ENCODE measurements around the gene ACTC1.

ACTC1 gene

DNA sequence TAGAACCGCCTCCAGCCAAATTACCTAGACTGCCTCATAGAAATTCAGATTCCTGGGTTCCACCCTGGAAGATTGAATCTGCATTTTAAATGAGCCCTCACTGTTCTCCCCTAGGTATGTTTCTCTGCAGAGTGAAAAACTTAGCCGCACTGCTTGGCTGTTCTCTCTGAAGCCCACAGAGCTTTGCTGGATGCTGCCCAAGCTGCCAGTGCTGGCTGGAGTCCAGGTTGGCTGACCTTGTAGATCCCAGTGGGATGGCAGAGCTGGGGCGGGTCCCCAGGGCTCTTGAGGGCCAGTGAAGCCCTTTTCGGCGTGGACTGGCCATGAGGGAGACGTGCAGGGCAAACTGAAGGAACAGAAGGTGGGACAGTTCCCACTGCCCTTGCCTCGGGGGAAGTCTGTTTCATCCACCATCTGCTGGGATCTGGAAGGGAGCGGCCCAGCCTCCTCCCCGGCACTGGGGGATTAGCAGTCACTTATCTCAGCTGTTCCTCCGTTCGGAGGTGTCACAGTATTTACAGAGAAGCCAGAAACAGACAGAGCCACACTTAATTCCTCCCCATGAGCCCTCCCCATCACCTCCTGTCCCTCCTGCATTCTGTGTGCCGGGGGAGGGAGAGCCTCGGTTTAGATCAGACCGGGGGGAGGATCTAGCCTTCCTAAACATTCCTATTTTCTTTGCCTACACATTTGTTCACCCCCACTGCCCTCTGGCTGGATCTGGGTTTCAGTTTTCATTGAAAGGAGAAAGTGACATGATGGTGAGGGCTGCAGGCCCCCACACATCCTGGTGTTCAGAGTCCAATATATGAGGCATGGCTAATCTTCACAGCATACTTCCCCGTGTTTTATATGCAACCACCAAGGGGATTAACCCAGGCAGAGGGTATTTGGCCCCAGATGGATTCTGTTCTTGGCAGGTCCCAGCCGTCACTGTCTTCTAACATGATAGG lies 4.1 kb upstream of the ACTC1 start:
- no peak for DNase-seq (ENCODE audit: low spot score)

DNA sequence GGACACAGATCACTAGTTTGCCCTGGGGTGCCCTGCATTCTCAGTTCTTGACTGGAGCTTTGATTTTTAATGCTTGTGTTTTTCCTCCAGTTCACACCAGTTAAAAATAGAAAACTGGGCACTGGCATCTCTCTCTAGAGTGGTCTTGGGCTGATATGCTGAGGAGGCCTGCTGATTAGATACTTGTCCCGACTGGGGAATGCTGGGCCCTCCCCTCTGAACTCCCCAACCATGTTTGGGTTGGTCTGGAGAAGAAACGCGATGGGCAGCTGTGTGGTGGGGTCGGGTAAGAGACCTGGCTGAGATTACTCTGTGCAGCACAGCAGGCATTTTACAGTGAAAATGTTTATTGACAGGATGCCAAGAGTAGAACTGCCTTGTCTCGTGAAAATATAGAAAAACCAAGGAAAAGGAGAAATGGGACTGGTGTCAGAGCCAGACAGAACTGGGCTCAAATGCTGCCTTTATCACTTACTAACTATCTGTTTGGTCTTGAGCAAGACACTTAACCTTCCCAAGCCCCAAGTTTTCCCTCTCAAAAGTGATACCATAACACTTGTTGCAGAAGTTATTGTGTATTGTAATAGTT lies 1.6 kb upstream of the ACTC1 start:
- DNase-seq (ENCODE audit: low spot score), result no peak

DNA sequence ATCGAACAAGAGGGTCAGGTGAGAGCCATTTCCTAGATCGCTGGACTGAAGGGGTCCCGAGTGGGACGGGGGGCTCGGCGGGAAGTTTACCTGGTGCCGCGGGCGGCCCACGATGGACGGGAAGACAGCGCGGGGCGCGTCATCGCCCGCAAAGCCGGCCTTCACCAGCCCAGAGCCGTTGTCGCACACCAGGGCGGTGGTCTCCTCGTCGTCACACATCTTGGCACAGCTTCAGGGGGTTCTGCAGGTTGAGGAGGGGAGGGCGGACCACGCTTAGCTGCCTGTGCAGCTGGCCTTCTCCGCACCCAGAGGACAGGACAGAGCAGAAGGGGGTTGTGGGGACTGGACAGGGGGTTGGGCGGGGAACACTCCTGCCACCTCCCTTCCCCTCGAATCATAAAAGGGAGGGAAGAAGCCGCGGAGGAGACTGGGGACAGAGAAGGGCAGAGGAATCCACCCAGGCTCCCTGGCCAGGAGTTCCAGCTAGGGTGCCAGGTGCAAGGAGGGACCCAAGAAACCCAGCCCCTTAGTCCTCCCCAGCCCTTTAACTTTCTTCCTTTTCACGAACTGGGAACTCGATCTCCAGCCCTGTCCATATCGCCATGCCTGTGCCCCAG lies 651 bp downstream of the ACTC1 start:
- no peak for DNase-seq (ENCODE audit: low spot score)

DNA sequence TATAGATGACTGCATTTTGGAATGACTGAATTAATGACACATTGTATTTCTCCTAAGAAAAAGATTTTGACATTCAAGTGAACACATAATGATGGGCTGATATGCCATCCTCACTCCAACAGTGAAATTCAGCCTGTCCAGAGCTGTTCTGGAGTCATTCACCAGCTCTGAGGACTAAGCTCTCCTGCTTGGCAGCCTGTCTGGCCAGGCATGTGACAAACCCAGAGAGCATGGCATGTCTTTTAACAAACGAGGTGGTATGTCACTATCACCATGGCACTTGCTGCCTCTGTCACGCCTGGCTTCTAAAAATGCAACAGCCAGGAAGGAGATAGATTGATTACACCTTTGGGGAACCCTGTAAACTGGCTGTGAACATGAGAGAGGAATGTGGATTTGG lies 1.4 kb downstream of the ACTC1 start:
- no peak for DNase-seq (ENCODE audit: low spot score)

DNA sequence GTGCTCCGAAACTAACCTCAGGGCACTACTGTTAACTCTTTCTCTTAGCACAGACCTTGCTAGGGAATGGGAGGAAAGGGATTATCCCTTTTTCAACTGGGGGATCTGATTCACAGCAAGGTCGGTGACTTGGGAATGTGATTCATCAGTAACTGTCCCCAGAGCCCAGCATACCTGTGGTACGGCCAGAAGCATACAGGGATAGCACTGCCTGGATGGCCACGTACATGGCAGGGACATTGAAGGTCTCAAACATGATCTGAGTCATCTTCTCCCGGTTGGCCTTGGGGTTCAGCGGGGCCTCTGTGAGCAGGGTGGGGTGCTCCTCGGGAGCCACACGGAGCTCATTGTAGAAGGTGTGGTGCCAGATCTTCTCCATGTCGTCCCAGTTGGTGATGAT lies 2.3 kb downstream of the ACTC1 start:
- DNase-seq (ENCODE audit: low spot score), result no peak

DNA sequence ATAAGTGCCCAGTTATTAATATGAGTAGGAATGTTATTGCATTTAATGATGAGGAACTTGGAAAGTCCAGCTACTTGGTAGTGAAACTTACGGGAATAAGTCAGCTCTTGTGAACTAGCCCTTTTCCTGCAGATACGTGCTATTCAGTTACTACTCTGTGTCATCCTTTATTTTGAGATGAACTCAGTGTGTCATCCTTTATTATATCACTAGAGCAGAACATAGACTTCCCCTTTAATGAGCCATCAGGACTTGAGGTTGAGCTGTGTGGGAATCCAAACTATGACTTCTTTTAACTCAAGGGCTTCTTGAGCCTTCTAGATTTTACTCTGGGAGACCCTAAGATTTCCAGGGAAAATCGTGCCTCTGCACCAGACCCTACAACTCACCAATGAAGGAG lies 3.6 kb downstream of the ACTC1 start:
- no peak for DNase-seq (ENCODE audit: low spot score)

DNA sequence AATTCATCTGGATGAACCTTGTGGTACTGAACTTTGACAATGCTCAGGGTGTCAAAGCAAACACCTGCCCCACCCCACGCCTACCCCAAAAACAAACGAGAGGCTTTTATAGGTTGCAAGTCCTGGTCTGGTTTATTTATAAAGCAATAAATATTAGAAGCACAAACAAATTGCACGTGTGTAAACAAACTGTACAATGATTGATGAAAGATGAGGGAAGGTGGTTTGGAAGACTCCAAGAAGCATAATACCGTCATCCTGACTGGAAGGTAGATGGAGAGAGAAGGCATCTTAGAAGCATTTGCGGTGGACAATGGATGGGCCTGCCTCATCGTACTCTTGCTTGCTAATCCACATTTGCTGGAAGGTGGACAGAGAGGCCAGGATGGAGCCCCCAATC lies 5.2 kb downstream of the ACTC1 start:
- DNase-seq (ENCODE audit: low spot score), result no peak

DNA sequence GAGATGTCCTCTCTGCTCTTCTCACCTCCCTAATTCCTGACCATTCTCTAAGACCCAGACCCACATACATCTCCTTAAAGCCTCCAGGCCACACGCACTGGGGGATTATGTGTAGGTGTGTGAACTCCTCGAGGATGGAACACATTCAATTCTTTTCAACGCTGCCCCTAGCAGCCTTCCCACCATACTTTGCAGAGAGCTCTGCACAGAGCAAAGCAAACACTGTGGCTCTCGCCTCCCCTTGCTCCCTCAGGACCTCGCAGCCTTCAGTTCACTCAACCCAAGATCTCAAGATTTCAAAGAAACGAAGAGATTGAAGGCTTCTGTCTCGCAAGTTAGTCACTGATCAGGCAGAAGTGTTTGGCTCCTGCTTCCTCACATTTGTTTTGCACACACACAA lies 6.0 kb downstream of the ACTC1 start:
- DNase-seq (ENCODE audit: low spot score), result no peak

DNA sequence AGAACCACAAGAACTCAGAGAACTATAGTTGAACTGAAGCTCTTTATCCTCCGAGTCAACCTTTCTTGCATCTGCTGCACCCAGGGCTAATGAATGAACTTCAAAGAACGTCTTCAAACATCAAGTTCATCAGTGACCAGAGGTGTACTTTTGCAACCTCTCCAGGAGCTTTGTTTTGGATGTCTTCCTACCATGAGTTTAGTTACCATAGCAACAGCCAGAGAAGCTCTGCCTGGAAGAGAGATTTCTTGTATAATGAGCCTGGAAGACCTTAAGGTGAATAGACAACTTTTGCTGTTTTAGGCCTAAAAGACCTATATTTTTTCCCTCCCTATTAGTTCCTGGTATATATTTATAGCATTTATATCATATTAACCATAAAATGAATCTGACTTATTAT lies 9.1 kb downstream of the ACTC1 start:
- no peak for DNase-seq (ENCODE audit: low spot score)

DNA sequence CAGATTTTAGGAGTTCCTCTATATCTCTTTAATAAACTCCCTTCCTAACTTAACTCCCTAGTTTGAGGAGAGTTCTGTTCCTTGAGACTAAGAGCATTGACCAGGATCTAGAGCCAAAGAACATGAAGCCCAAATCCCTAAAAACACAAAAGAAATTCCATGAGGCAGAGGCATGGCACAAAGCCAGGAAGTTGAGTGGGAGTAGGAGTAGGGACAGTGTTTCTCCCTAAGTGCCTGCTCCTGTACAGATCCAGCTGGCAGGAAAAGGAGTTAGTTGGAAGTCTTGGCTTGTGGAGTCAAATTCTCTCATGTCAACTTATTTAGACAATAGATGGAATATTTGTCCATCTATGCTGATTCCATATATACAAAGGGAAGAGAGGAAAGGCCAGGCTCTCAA lies 11.4 kb downstream of the ACTC1 start:
- DNase-seq (ENCODE audit: low spot score), result no peak

DNA sequence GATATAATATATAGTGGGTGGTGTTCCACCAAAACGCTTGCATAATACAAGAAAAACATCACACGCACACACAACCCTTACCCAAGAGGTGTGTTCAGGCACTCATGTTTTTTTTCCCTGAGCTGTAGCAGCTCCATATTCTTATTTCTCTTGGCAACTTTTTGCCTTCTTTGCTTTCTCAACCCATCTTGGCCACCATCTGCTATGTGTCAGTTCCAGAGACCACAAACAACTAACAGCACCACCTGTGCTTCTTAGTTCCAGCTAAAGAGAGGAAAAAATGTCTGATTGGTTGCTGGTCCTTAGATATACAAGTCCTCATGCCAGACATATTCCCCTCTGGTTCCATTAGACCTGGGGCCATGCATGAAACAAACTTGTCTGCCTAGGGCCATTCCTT lies 11.9 kb downstream of the ACTC1 start:
- no peak for DNase-seq (ENCODE audit: low spot score)

DNA sequence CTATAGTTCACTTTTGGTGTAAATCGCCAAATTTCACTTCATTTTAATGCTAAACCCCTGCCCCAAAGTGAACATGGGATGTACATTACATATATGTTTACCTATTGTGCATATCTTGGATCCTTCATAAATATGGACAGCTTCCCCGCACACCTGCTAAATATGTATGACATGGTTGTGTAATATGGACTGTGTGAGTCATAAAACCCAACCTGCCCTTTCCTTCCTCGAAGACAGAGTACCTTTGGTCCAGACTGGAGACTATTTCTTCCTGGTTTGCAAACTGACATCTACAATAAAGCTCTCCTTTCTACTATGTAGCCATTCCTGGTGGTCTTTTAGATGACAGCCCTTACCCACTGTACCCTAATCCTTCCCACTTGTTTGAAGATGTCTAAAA lies 12.4 kb downstream of the ACTC1 start:
- no peak for DNase-seq (ENCODE audit: low spot score)

DNA sequence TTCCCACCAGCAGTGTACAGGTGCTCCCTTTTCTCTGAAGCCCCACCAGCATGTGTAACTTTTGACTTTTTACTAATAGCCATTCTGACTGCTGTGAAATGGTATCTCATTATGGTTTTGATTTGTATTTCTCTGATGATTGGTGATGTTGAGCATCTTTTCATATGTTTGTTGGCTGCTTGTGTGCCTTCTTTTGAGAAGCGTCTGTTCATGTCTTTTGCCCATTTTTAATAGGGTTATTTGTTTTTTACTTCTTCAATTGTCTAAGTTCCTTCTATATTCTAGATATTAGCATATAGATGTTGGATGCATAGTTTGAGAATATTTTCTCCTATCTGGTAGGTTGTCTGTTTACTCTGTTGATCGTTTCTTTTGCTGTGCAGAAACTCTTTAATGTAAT lies 14.6 kb downstream of the ACTC1 start:
- no peak for DNase-seq (ENCODE audit: low spot score)

DNA sequence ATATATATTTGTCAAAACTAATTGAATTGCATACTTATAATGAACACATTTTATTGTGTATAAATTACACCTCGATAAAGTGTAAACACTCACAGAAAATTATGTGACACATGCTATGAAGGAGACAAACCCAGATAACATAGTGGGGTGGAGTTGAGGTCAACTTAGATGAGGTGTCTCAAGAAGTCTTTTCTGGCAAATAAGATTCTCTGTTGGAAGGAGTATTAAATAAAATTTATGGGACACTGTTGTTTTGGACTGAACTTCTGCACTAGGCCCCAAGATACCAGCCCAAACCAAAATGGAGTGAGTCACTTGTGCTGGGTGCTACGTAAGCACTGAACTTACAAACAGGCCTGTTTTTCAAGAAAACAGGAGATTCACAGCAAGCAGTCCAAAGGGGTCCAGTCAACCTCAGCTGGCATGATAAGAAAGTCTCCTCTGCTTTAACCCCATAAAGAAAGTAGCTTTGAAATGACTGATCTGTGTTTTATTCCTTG lies 18.7 kb downstream of the ACTC1 start:
- no peak for DNase-seq (ENCODE audit: low spot score)

DNA sequence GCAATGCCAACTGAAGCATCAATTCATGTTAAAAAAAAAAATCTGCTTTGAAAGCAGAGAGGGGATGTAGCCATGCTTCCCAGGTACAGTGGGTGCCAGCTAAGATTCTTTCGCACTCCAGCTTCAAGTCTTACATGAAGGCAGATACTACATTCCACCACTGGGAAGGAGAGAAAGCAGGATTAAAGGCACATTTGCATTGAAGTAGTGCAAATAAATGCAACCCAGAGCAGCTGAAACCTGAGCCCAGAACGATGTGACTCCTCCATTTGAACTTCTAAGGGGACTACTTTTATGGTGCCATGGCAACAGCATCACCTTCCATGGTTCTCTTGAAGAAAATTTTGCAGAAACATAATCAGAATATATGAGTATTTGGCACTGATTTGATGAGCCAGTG lies 21.4 kb downstream of the ACTC1 start:
- DNase-seq (ENCODE audit: low spot score), result no peak

DNA sequence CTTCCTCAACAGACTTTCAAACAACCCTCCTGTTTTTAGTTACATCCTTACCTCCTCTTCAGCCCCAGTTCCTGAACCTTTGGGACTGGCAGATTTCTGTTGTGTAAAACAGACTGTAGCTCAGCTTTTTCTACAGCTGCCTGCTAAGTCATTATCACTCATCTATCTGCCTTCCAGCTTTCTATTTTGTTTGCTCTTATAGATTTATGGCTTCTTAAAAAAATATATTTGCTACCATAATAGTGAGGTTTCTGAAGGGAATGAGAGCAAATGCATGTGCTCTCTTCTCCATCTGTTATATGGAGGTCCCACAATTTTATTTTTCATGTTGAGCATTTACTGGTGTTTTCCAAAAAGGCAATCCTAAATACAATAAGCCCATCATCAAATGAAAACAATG lies 22.3 kb downstream of the ACTC1 start:
- no peak for DNase-seq (ENCODE audit: low spot score)

DNA sequence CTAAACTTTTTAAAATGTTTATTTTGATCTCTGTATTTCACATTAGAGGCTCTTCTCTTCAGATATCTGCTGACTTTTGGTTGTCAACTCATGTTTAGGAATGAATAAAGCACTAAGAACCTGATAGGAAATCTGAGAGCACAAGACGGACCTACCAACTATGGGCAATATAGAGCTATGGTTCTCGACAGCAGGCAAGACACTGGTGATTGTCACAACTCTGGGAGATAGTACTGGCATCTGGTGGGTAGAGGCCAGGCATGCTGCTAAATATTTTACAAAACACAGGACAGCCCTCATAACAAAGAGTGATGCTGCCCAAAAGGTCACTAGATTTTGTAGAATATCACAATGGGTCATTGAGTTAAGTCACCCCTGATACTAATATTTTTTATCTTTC lies 23.0 kb downstream of the ACTC1 start:
- no peak for DNase-seq (ENCODE audit: low spot score)

DNA sequence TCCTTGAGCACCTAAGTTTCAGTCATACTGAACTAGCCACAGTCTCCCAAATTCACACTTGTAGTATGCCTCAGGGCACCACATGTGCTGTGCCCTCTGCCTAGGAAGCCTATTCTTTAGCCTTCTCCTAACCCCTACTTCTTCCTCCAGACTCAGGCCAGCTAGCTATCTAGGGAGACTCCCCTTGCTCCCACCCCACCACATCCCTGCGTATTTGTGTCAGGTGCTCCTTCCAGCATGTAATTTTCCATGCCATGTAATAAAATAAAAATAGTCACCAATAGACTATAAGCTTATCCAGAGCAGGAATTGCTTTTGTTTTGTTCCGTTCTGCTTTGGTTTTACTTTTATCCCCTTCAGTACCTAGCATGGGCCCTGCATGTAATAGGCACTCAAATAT lies 25.6 kb downstream of the ACTC1 start:
- no peak for DNase-seq (ENCODE audit: low spot score)

DNA sequence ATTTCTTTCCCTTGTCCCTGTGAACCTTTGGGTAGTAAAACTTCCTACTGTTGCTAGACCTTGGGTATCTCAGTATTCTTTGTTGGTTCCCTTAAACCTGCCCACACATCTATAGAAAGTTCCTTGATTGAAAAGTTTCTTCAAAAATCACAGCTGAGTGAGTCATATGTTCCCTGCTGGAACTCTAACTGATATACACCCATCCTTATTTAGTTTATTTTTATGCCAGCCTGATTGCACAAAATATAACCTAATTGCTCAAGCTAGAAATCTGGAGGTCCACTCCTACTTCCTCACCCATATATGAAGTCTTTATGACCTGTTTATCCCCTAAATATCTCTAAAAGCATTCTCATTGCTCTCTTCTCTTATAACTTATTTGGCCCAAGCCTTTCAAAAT lies 26.8 kb downstream of the ACTC1 start:
- DNase-seq (ENCODE audit: low spot score), result no peak

DNA sequence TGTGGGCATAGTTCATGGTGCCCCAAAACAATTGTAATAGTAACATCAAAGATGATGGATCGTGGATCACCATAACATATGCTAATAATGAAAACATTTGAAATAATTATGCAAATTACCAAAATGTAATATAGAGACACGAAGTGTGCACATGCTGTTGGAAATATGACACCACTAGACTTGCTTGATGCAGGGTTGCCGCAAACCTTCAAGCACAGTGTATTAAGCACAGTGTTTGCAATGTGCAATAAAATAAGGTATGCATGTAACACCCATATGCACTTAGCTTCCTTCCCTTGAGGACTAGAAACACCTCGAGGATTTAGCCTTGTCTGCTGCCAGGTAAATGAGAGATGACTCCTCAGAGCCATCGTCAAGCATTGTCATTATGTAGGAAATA lies 29.6 kb downstream of the ACTC1 start:
- no peak for DNase-seq (ENCODE audit: low spot score)

DNA sequence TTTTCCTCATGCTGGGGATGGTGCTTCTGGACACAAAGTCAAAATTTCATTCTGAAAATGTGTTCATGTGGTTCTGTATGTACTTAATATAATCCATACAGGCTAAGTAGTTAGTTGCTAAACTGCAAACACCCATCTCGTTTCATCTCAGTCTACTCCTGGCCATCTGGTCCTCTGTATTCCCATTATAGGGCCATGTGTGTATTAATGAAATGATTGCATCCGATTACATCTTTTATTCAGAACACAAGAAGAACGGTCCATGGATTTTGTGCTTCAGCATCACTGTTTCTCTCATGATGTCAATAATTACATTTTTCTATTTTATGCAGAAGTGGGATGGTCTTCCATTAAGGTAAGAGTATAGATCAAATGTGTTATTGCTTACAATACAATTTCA lies 34.4 kb downstream of the ACTC1 start:
- DNase-seq (ENCODE audit: low spot score), result no peak

DNA sequence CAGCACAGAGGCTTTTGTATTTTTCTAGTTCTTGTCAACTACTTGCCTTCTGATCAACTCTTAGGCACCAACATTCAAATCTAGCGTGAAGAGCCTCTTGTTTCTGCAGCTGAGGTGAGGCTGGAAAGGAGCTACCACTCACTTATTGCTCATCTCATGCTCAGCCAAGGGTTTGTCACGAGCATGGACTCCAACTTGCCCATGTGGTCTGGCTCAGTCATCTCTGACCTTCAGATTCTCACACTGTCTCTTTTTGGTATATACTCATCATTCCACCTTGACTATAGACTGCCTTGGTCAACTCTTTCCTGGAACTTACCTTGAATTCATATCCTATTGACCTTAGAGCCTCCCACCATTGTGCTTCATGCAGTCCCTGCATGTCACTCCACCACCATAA lies 35.4 kb downstream of the ACTC1 start:
- no peak for DNase-seq (ENCODE audit: low spot score)

DNA sequence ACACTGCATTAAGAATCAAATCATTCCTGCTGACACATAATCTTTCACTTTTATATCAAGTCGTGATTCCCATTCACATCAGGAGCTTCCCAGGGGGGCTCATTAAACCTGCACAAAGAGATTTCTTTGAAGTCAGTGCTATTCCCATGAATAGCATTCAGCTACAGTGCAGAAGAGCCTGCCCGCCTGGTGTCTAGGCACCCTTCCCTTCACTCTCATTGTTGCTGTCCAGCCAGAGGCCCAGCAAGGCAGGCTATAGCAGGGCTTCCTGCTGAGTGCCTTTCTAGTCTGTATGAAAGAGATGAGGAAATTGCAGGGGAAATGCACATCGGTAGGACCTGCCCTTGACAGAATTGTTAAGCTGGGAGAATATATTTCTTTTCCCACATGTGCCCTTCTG lies 36.0 kb downstream of the ACTC1 start:
- no peak for DNase-seq (ENCODE audit: low spot score)
